Measurements from ENCODE around the gene EYA3. TPM values are rescaled to one million over a fixed set of nuclear protein-coding genes. Genes with fewer than 3 reads are reported as not detected.

EYA3 gene
- total and polyA plus RNA-seq, 2 of the 4 experiments (the other 2 are of a cell fraction), result 9.1 to 17.6 TPM

GRCh38 chr1:28058971-28059878 is 29.2 kb downstream of the EYA3 start:
- Histone ChIP-seq H4K20me1 (ENCODE audit: insufficient read depth, low read length) (no peaks in the 10 kb centered on the region), H2BK120ac (ENCODE audit: low read depth, low read length) (no peak overlapping the region), H3K27ac (ENCODE audit: insufficient read depth, low read length) (no peak overlapping the region), H3K18ac (ENCODE audit: low read depth, low read length) (no peak overlapping the region), H3K36me3 (ENCODE audit: control insufficient read depth, insufficient read depth, low read length) (peaks cover 5% of the 10 kb centered on the region), H3K4ac (ENCODE audit: low read depth, low read length) (no peak overlapping the region), H4K91ac (ENCODE audit: insufficient read depth, low read depth, low read length) (no peak overlapping the region), H4K8ac (ENCODE audit: low read depth in 2 of 2, low read length in 2 of 2) (peak overlapping the region in 1 of 2 experiments; percentile 58; a peak in 1 of 4 replicates), H3K9ac (ENCODE audit: low read depth, low read length) (no peak overlapping the region), H4K5ac (ENCODE audit: low read depth, low read length) (no peak overlapping the region), H3K14ac (replicated peaks; ENCODE audit: low read depth, low read length) (peak overlapping the region; percentile 55; the same call in 1 of the 2 replicates), H2BK5ac (ENCODE audit: low read depth, low read length, poor library complexity, severe bottlenecking) (no peak overlapping the region), H3K4me2 (ENCODE audit: low read depth, low read length) (no peak overlapping the region), H2AFZ (replicated peaks; ENCODE audit: low read length, poor library complexity) (no peak overlapping the region), H2BK20ac (ENCODE audit: low read depth, low read length) (no peak overlapping the region), H3K27me3 (ENCODE audit: control insufficient read depth, insufficient read depth, low read length) (no peaks in the 10 kb centered on the region), H2AK5ac (ENCODE audit: low read depth, low read length) (no peak overlapping the region), H3K9me1 (ENCODE audit: insufficient read depth, low read length) (no peaks in the 10 kb centered on the region), H3K9me3 (ENCODE audit: control insufficient read depth, insufficient read depth, low read length) (no peaks in the 10 kb centered on the region), H3K4me3 (ENCODE audit: insufficient read depth, low read depth, low read length) (no peak overlapping the region), H3K56ac (ENCODE audit: extremely low read depth, insufficient read depth, low read length) (no peak overlapping the region), H3K23ac (ENCODE audit: low read depth, low read length) (no peak overlapping the region), H2AK9ac (replicated peaks; ENCODE audit: low read depth, low read length, poor library complexity) (no peak overlapping the region), H2BK15ac (ENCODE audit: low read depth, low read length) (no peak overlapping the region), H3K79me1 (ENCODE audit: low read depth in 1 of 2, low read length in 2 of 2) (peaks cover 10 to 37% of the 10 kb centered on the region in 2 experiments; a peak in 3 of 4 replicates), H3K4me1 (ENCODE audit: control insufficient read depth, insufficient read depth, low read length) (no peaks in the 10 kb centered on the region)
- WGBS, 2 experiments (ENCODE audit: extremely low coverage in 2 of 2, insufficient read length in 1 of 2), result no CpG with 5 or more reads among the region's 8 CpGs
- dilution Hi-C loops (cut with HindIII; ENCODE audit: low sequenced_read_pairs, unreplicated experiment) (no loop called here), in situ Hi-C loops (cut with MboI; ENCODE audit: low sequenced_read_pairs) (no loop called here), intact Hi-C loops (cut with micrococcal nuclease) (loop anchor here (1.0 kb wide), 1 partner anchor 9 kb away; no protein-coding TSS in a partner anchor)
- BruUV-seq (replicated peaks), result no TSS peak
- TF ChIP-seq FOS (IDR thresholded peaks at IDR 0.05; ENCODE audit: low read depth, low read length) (no peak), RAD21 (IDR thresholded peaks at IDR 0.05; ENCODE audit: low read length) (no peak), BHLHE40 (IDR thresholded peaks at IDR 0.05; ENCODE audit: low read depth, low read length) (no peak), USF2 (IDR thresholded peaks at IDR 0.05; ENCODE audit: low read depth, low read length) (no peak), MXI1 (IDR thresholded peaks at IDR 0.05; ENCODE audit: borderline replicate concordance, low read depth, low read length) (no peak), ELK1 (IDR thresholded peaks at IDR 0.05; ENCODE audit: borderline replicate concordance, low read depth, low read length) (no peak)
- TF ChIP-seq, protein P1, sequence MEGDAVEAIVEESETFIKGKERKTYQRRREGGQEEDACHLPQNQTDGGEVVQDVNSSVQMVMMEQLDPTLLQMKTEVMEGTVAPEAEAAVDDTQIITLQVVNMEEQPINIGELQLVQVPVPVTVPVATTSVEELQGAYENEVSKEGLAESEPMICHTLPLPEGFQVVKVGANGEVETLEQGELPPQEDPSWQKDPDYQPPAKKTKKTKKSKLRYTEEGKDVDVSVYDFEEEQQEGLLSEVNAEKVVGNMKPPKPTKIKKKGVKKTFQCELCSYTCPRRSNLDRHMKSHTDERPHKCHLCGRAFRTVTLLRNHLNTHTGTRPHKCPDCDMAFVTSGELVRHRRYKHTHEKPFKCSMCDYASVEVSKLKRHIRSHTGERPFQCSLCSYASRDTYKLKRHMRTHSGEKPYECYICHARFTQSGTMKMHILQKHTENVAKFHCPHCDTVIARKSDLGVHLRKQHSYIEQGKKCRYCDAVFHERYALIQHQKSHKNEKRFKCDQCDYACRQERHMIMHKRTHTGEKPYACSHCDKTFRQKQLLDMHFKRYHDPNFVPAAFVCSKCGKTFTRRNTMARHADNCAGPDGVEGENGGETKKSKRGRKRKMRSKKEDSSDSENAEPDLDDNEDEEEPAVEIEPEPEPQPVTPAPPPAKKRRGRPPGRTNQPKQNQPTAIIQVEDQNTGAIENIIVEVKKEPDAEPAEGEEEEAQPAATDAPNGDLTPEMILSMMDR (conservative IDR thresholded peaks at IDR 0.05; ENCODE audit: low read depth, low read length), result no peak
- DNase-seq (no peak), ATAC-seq (ENCODE audit: low read depth) (no peak)
- CTCF ChIA-PET, result no interaction called here
- POLR2A ChIA-PET (ENCODE audit: unreplicated experiment), result no interaction called here

Measured in IMR-90 (cell line).